K562 (cell line): ENCODE measurements around the gene VSIG4. TPM values are rescaled to one million over a fixed set of nuclear protein-coding genes. Genes with fewer than 3 reads are reported as not detected.

Source experiments
- BHLHE40 ChIP-seq: IDR thresholded peaks from 2 replicates; pipeline ENCODE4 v1.6.1; 2011; ENCODE audit warnings: low read length, improper control_type of control experiment
- BRF2 ChIP-seq: IDR thresholded peaks from 3 replicates; pipeline ENCODE4 v1.6.1; 2011; ENCODE audit warnings: borderline replicate concordance, mild to moderate bottlenecking; ENCODE audit not compliant: insufficient read length, insufficient read depth
- CBFB ChIP-seq: sonication (generic); formaldehyde crosslinking; IDR thresholded peaks from 2 replicates; pipeline ENCODE4 v1.4.0; 2020; ENCODE audit warnings: mild to moderate bottlenecking, missing genetic modification reagents
- KDM1A ChIP-seq, 2 experiments: fragments of 450-650 bp; IDR thresholded peaks; 2 replicates each; pipeline ENCODE4 v1.6.1; 2016; ENCODE audit warnings: mild to moderate bottlenecking in 2 of 2
- KDM5B ChIP-seq: fragments of 200-600 bp; sonication (generic); IDR thresholded peaks from 2 replicates; pipeline ENCODE4 v1.6.1; 2012; ENCODE audit warnings: low read depth, mild to moderate bottlenecking, moderate library complexity, low read length, control low read depth, inconsistent platforms; ENCODE audit not compliant: insufficient replicate concordance
- POLR2AphosphoS5 ChIP-seq: IDR thresholded peaks from 2 replicates; pipeline ENCODE4 v1.6.1; 2011; ENCODE audit warnings: mild to moderate bottlenecking, low read depth, low read length, moderate library complexity; ENCODE audit not compliant: control insufficient read depth, insufficient read depth
- POLR2G ChIP-seq: fragments of 200-400 bp; formaldehyde crosslinking; IDR thresholded peaks from 2 replicates; pipeline ENCODE4 v1.6.1; 2017; ENCODE audit warnings: low read depth, mild to moderate bottlenecking, antibody characterized with exemption, low read length, moderate library complexity
- POLR3A ChIP-seq: IDR thresholded peaks from 2 replicates; pipeline ENCODE4 v1.6.1; 2011; ENCODE audit warnings: borderline replicate concordance, mild to moderate bottlenecking, moderate library complexity; ENCODE audit not compliant: insufficient read length, insufficient read depth; ENCODE audit errors: extremely low read depth
- RBM22 ChIP-seq: fragments of 200-400 bp; formaldehyde crosslinking; IDR thresholded peaks from 2 replicates; pipeline ENCODE4 v1.6.1; 2018; ENCODE audit warnings: low read length, low read depth; ENCODE audit not compliant: poor library complexity, severe bottlenecking
- SMARCC2 ChIP-seq: fragments of 450-650 bp; IDR thresholded peaks from 2 replicates; pipeline ENCODE4 v1.6.1; 2017; ENCODE audit warnings: antibody characterized with exemption, moderate library complexity, mild to moderate bottlenecking, low read depth
- TAF7 ChIP-seq: fragments of 450-650 bp; IDR thresholded peaks from 2 replicates; pipeline ENCODE4 v1.6.1; 2016; ENCODE audit warnings: missing genetic modification characterization, missing compliant biosample characterization
- ZNF134 ChIP-seq: fragments of 250-450 bp; sonication (Bioruptor Pico); conservative IDR thresholded peaks from 2 replicates; pipeline ENCODE4 v1.4.0; 2020
- ZNF407 ChIP-seq: fragments of 450-650 bp; IDR thresholded peaks from 2 replicates; pipeline ENCODE4 v1.6.1; 2016; ENCODE audit warnings: low read depth
- polyA plus RNA-seq, 8 experiments: library from polyadenylated mRNA; depleted of rRNA in 4 of 8; stranded (reverse) in 5 of 8; unstranded in 3 of 8; fragments of >200 nt; fragmentation: Nextera tagmentation in 2 of 8; fragmentation: Illumina TruSeq in 1 of 8; extraction: Ambion mirVana in 2 of 8; extraction: Trizol in 1 of 8; gene quantifications; 2 replicates each; pipeline versions ENCODE4 v1.2.1 to v1.2.3, GENCODE V29; 2011 to 2014; ENCODE audit warnings: inconsistent platforms in 1 of 8, missing spikeins in 1 of 8
- total RNA-seq, 7 experiments: library from RNA; depleted of rRNA in 6 of 7; stranded (reverse); fragments of >200 nt in 6 of 7; fragmentation: Illumina TruSeq in 2 of 7; extraction: Trizol in 2 of 7; gene quantifications; 2 replicates each; pipeline versions ENCODE4 v1.2.1 to v1.2.3, GENCODE V29; 2011 to 2021; ENCODE audit warnings: low replicate concordance in 1 of 7
- TF ChIP-seq, protein P1 (sequence below): fragments of 450-650 bp; IDR thresholded peaks from 2 replicates; pipeline ENCODE4 v1.6.1; 2017; ENCODE audit warnings: antibody characterized with exemption
- TF ChIP-seq, protein P2 (sequence below): fragments of 450-650 bp; IDR thresholded peaks from 2 replicates; pipeline ENCODE4 v1.6.1; 2016

The VSIG4 gene
- total and polyA plus RNA-seq, 9 of the 15 experiments (the other 6 are each of a cell fraction or from before 2014, with no cell fraction given): 0.22 to 1.6 (median 0.46) TPM; not detected in 1

DNA sequence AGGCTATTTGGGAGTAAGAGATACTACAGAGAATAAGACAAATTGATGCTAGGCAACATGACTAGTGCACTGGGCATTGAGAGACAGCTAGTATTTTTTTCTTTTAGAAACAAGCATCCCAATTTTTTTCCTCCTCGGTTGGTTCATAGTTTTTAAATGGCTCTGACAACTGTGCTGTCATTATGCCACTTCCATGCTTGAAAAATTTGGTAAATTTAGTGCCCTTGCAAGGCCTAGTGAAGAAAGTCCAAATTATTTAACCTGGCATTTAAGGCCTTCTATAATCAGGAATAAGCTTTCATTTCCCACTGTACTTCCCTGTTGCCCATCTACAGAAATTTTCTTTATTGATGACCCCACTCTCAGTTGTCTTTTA lies 15.8 kb downstream of the VSIG4 start (continued):
- no peak for TF ChIP-seq ZNF407
- TF ChIP-seq RBM22: peak; percentile 71
- no peak for TF ChIP-seq POLR2AphosphoS5
- TF ChIP-seq, protein P1, sequence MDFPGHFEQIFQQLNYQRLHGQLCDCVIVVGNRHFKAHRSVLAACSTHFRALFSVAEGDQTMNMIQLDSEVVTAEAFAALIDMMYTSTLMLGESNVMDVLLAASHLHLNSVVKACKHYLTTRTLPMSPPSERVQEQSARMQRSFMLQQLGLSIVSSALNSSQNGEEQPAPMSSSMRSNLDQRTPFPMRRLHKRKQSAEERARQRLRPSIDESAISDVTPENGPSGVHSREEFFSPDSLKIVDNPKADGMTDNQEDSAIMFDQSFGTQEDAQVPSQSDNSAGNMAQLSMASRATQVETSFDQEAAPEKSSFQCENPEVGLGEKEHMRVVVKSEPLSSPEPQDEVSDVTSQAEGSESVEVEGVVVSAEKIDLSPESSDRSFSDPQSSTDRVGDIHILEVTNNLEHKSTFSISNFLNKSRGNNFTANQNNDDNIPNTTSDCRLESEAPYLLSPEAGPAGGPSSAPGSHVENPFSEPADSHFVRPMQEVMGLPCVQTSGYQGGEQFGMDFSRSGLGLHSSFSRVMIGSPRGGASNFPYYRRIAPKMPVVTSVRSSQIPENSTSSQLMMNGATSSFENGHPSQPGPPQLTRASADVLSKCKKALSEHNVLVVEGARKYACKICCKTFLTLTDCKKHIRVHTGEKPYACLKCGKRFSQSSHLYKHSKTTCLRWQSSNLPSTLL: no peak
- TF ChIP-seq BRF2: no peak
- TF ChIP-seq POLR3A: no peak
- TF ChIP-seq KDM5B: no peak
- no peak for TF ChIP-seq KDM1A (IDR thresholded peaks at IDR 0.05)
- no peak for TF ChIP-seq CBFB
- TF ChIP-seq POLR2G: peak; percentile 81
- TF ChIP-seq BHLHE40: no peak
- TF ChIP-seq, protein P2, sequence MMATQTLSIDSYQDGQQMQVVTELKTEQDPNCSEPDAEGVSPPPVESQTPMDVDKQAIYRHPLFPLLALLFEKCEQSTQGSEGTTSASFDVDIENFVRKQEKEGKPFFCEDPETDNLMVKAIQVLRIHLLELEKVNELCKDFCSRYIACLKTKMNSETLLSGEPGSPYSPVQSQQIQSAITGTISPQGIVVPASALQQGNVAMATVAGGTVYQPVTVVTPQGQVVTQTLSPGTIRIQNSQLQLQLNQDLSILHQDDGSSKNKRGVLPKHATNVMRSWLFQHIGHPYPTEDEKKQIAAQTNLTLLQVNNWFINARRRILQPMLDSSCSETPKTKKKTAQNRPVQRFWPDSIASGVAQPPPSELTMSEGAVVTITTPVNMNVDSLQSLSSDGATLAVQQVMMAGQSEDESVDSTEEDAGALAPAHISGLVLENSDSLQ: no peak
- no peak for TF ChIP-seq SMARCC2
- no peak for TF ChIP-seq TAF7 (tag)
- TF ChIP-seq ZNF134 (CRISPR knock-in tag): no peak
